ENCODE data around the gene GNB5.

Gene GNB5

DNA sequence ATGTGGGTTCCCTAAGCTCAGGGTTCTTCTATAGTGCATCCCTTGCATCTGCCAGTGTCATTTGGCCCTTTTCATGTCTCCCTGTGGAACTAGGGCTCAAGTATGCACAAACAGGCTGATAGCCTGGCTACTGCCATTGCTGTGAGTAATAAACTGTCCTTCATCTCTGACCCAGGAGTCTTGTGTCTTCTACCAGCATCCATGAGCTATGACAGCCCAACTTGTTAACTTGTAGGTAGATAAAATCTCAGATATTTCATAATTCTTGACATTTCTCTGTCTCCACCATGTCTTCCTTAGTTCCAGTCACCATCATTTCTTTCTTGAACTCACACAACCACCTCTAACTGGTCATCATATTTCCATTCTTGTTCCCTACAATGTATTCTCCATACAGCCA is 59.1 kb downstream of the GNB5 start:
- Mint-ChIP-seq H3K27ac (no peak overlapping the region), H3K27me3 (no peaks in the 10 kb centered on the region), H3K4me1 (peaks cover 15% of the 10 kb centered on the region), H3K36me3 (ENCODE audit: low read depth) (peaks cover 3% of the 10 kb centered on the region), H3K4me3 (no peak overlapping the region), H3K9me3 (no peaks in the 10 kb centered on the region)
- ATAC-seq (no peak), DNase-seq (no peak)

DNA sequence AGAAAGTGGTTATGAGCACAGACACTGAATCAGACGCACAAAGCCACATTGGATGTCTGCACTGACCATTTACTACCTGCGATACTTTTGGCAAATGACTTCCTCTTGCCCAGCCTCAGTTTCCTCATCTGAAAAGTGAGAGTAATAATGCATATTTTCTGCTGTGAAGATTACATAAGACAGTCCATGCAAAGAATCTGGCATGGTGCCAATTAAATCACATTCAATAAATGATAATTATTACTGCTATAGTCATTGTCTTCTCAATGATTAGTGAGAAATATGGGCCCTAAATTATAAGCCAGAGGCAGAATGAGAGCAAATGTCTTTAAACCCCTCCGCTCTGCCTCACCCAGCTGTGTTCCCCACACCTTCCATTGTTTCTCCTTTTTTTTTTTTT is 62.6 kb downstream of the GNB5 start:
- H3K9me3 Mint-ChIP-seq: no peaks in the 10 kb centered on the region
- no peak overlapping the region for H3K27ac Mint-ChIP-seq
- no peaks in the 10 kb centered on the region for H3K4me1 Mint-ChIP-seq
- no peaks in the 10 kb centered on the region for H3K27me3 Mint-ChIP-seq
- ATAC-seq (no peak), DNase-seq (no peak)
- no peak overlapping the region for H3K4me3 Mint-ChIP-seq
- peaks cover 1% of the 10 kb centered on the region for H3K36me3 Mint-ChIP-seq (ENCODE audit: low read depth)

DNA sequence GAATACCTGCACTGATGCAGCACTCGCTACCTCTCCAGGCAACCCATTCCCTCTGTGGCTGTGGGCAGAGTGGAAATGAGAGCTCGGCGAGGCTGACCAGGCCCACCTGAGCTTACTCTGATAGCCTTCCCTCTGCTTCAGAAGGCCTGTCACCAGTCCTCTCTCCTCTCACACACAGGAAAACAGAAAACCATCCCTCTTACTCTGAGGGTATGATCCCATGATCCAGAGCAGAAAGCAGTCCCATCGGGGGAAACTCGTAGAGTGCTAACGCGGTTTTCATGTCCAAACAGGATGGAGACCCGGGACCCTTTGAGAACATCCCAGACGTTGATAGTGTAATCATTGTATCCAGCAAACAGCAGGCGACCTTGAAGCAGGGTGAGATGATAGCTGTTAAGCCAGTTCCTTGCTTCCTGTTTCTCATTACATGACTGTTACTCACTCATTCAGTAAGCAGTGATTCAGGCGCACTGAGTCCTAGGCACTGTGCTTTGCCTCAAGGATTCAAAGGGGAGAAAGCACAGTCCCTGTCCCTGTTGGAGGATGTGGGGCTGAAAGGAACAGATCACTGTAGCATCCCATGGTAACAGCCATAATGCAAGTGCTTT is 66.8 kb downstream of the GNB5 start:
- H3K36me3 Mint-ChIP-seq (ENCODE audit: low read depth): no peaks in the 10 kb centered on the region
- no peaks in the 10 kb centered on the region for H3K27me3 Mint-ChIP-seq
- no peak overlapping the region for H3K27ac Mint-ChIP-seq
- DNase-seq: no peak
- no peaks in the 10 kb centered on the region for H3K4me1 Mint-ChIP-seq
- H3K4me3 Mint-ChIP-seq: no peak overlapping the region
- no peaks in the 10 kb centered on the region for H3K9me3 Mint-ChIP-seq
- no peak for ATAC-seq

DNA sequence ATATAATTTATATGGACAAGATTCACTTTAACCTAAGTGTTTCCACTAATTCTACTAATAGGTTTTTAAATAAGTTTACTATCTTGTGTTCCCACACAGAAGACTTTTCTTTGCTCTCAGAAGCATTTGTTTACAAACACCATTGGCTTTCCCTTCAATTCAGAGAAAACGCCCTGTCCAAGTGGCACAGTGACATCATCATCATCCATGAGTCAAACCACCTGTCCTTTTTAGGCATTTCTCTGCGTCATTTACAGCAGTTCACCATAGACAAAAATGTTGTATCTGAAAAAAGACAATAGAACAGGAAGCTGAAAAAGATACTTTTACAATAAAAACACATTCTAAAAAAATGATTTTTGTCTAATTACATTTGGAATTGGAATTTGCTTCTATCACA is 69.3 kb downstream of the GNB5 start:
- DNase-seq (no peak), ATAC-seq (no peak)
- Mint-ChIP-seq H3K27ac (no peak overlapping the region), H3K36me3 (ENCODE audit: low read depth) (no peaks in the 10 kb centered on the region), H3K4me3 (no peak overlapping the region), H3K4me1 (no peaks in the 10 kb centered on the region), H3K27me3 (no peaks in the 10 kb centered on the region), H3K9me3 (no peaks in the 10 kb centered on the region)

DNA sequence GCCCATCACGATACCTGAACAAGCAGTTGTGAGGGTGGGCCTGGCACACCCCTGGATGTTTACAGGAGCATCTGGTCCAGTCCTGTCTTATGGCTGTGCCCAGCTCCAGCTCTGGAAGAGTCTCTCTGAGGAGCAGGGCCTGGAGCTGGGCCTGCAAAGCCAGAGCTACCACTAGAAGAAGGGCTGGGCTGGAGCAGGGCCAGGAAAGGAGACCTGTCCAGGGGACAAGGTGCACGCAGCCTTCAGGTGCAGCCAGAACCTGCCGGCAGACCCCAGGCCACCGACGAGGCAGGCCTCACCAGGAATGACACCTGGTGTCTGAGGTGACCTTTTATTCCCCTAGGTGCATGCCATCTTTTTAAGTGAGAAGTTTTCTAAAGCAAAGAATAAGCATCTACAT is 70.2 kb downstream of the GNB5 start:
- Mint-ChIP-seq H3K4me3 (no peak overlapping the region), H3K36me3 (ENCODE audit: low read depth) (no peaks in the 10 kb centered on the region)

DNA sequence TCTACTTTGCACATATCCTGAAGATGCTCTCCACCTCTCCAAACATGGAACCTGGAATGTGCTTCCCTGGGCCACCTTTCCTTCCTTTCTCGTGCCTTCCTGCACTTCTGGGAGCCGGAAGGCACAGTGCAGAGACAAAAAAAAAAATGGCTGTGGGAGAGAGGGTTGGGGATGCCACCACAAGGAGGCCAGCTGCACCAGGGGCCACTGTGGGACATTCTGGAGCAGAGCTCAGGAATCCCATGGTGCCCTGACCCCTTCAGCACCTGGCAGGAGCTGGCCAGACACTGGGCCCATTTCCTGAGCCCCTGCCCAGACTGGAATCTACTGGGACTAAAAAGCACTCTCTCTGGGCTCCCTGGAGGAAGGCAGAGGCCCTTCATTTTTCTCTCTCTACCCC is 70.7 kb downstream of the GNB5 start:
- peaks cover 8% of the 10 kb centered on the region for H3K4me1 Mint-ChIP-seq
- no peak overlapping the region for H3K4me3 Mint-ChIP-seq
- H3K36me3 Mint-ChIP-seq (ENCODE audit: low read depth): no peaks in the 10 kb centered on the region
- DNase-seq (no peak), ATAC-seq (no peak)
- no peaks in the 10 kb centered on the region for H3K27me3 Mint-ChIP-seq
- no peak overlapping the region for H3K27ac Mint-ChIP-seq
- H3K9me3 Mint-ChIP-seq: no peaks in the 10 kb centered on the region

More for the DNA sequence above, 70.2 kb downstream of the GNB5 start:
- no peaks in the 10 kb centered on the region for H3K27me3 Mint-ChIP-seq
- ATAC-seq: no peak
- DNase-seq: no peak
- no peak overlapping the region for H3K27ac Mint-ChIP-seq
- H3K9me3 Mint-ChIP-seq: no peaks in the 10 kb centered on the region
- peaks cover 4% of the 10 kb centered on the region for H3K4me1 Mint-ChIP-seq

DNA sequence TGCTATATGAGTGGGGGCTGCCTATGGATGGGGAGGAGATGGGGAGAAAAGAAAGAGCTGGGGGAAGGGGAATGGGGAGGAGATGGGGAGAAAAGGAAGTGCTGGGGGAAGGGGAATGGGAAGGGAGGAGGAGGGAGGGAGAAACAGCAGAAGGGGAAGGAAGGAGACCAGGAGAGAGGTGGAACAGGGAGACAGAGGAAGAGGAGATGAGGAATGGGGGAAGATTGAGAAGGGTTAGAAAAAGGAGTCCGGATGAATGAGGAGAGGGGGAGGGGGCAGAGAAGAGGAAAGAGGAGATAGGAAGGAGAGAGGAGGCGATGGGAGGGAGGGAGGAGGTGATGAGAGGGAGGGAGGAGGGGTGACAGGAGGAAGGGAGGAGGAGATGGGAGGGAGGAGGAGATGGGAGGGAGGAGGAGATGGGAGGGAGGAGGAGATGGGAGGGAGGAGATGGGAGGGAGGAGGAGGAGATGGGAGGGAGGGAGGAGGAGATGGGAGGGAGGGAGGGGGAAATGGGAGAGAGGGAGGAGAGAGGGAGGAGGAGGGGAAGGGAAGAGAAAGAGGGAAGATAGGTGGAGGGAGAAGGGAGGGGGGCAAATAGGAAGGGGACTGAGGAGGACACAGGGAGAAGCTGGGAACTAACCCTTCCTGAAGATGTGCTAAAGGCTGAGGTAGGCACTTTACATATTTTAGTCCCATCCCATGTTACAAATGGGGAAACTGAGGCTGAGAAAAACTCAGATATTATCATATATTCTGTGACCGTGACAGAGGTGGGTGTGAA is 72.0 kb downstream of the GNB5 start:
- peaks cover 3% of the 10 kb centered on the region for H3K27me3 Mint-ChIP-seq
- H3K36me3 Mint-ChIP-seq (ENCODE audit: low read depth): no peaks in the 10 kb centered on the region
- ATAC-seq (no peak), DNase-seq (no peak)
- H3K4me1 Mint-ChIP-seq: peaks cover 8% of the 10 kb centered on the region
- no peak overlapping the region for H3K27ac Mint-ChIP-seq
- H3K9me3 Mint-ChIP-seq: no peaks in the 10 kb centered on the region
- H3K4me3 Mint-ChIP-seq: no peak overlapping the region

DNA sequence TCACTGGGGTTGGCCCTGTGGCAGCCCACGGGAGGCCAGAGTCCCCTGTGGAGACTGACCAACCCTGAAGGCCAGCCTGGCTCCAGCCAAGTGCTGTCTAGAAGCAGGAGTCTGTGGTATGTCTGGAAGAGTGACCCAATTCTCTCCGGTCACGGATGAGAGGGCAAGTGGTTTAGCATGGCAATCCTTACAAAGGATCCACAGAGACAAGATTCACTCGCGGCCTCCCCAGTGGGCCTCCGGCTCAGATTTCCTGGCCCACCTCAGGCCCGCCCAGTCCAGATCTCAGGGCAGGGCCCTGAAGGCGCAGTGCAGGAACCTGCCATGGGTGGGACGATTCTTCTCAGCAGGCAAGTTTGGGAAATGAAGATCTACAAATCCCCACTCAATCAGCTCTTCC is 73.6 kb downstream of the GNB5 start:
- H3K27ac Mint-ChIP-seq: no peak overlapping the region
- H3K9me3 Mint-ChIP-seq: no peaks in the 10 kb centered on the region
- DNase-seq (no peak), ATAC-seq (no peak)
- no peaks in the 10 kb centered on the region for H3K36me3 Mint-ChIP-seq (ENCODE audit: low read depth)
- peaks cover 8% of the 10 kb centered on the region for H3K4me1 Mint-ChIP-seq
- H3K27me3 Mint-ChIP-seq: peaks cover 3% of the 10 kb centered on the region
- no peak overlapping the region for H3K4me3 Mint-ChIP-seq

DNA sequence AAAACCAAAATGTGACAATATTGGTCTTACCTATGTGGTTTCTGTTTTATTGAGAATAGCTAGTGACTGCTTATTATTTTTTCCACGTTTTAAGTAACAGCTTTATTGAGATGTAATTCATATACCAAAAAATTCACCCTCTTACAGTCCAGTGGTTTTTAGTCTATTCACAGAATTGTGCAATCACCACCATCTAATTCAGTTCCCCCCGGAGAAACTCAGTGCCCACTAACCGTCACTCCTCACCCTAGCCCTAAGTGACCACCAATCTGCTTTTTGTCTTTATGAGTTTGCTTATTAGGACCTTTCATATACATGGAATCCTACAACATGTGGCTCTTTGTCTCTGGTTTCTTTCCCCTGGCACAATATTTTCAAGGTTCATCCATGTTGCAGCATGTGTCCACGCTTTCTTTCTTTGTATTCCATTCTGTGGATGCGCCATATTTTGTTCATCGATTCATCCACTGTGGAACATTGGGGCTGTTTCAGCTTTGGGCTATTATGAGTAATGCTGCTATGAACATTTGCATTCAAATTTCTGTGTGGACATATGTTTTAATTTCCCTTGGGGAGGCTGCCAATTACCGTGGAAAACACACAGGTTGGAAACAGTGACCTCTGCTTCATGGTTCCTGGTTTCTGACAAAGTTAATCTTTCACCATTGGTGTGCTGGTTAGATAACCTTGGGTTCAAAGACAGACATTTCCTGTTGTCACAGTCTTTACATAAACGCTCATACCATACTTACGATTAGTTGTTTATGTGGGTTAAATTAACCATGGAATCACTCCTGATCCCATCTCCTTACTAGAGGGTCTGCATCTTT is 75.4 kb downstream of the GNB5 start:
- Mint-ChIP-seq H3K27me3 (peaks cover 11% of the 10 kb centered on the region), H3K4me1 (peaks cover 8% of the 10 kb centered on the region), H3K27ac (no peak overlapping the region), H3K36me3 (ENCODE audit: low read depth) (no peaks in the 10 kb centered on the region), H3K9me3 (no peaks in the 10 kb centered on the region), H3K4me3 (no peak overlapping the region)
- DNase-seq (no peak), ATAC-seq (no peak)

DNA sequence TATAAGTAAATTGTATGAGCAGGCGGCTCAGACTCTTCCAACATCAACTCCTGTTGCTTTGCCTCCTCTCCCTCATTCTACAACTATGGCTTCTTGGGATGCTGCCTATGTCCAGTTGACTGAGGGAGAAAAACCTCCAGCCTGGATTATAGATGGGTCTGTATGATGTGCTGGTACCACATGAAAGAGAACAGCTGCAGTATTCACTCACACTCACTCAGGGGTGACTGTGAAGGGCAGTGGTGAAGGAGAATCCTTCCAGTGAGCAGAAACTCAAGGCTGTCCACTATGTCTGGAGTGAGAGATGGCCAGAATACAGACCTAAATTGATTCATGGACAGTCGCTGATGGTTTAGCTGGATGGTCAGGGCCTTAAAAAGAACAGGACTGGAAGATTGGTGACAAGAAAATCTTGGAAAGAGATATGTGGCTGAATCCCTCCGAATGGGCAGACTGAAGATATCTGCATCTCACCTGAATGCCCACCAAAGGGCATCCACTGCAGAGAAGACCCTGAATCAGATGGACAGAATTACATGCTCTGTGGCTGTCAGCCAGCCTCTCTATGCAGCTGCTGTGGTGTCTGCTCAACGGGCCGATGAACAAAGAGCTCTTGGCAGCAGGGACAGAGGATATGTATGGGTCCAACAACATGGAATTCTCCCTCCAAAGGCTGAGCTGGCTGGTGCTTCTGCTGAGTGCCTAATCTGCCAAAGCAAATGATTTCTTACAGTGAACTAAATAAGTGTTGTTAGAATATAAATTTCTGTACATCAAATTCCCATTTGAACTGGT is 76.7 kb downstream of the GNB5 start:
- no peak for ATAC-seq
- no peak for DNase-seq
- Mint-ChIP-seq H3K27ac (no peak overlapping the region), H3K36me3 (ENCODE audit: low read depth) (no peaks in the 10 kb centered on the region), H3K27me3 (peaks cover 20% of the 10 kb centered on the region), H3K4me1 (peaks cover 8% of the 10 kb centered on the region), H3K4me3 (no peak overlapping the region), H3K9me3 (no peaks in the 10 kb centered on the region)

DNA sequence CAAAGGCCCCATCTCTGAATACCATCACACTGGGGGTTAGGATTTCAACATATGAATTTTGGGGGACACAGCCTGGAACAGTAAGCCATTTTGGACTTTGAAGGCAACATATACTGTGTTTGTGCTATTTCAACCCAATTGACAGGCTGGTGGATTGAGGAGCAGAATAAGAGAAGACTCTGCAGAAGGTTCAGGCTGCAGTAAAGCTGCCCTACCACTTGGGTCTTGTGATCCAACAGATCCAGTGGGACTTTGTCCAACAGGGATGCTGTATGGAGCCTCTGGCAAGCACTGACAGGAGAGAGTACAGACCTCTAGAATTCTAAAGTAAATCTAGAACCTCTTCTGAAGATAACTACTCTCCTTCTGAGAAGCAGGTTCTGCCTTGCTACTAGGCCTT is 77.5 kb downstream of the GNB5 start:
- Mint-ChIP-seq H3K9me3 (no peaks in the 10 kb centered on the region), H3K27ac (no peak overlapping the region), H3K4me1 (peaks cover 8% of the 10 kb centered on the region), H3K4me3 (no peak overlapping the region), H3K36me3 (ENCODE audit: low read depth) (no peaks in the 10 kb centered on the region), H3K27me3 (peaks cover 25% of the 10 kb centered on the region)
- ATAC-seq: no peak
- no peak for DNase-seq

DNA sequence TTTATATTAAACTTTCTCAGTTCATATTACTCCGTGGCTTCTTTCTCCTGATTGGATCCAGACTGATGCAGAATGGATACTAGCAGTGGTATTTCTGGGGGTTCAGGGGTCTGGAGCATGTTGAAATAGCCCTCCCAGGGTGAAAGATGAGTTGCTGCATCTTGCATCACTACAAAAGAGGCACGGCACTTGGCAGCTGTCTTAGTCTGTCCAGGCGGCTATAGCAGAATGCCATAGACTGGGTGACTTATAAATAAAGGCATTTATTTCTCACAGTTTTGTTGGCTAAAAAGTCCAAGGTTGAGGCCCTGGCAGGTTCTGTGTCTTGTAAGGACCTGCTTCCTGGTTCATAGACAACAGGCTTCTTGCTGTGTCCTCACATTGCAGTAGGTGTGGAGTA is 78.0 kb downstream of the GNB5 start:
- DNase-seq (no peak), ATAC-seq (no peak)
- Mint-ChIP-seq H3K9me3 (no peaks in the 10 kb centered on the region), H3K4me1 (peaks cover 8% of the 10 kb centered on the region), H3K27me3 (peaks cover 27% of the 10 kb centered on the region), H3K4me3 (no peak overlapping the region), H3K27ac (no peak overlapping the region), H3K36me3 (ENCODE audit: low read depth) (no peaks in the 10 kb centered on the region)

DNA sequence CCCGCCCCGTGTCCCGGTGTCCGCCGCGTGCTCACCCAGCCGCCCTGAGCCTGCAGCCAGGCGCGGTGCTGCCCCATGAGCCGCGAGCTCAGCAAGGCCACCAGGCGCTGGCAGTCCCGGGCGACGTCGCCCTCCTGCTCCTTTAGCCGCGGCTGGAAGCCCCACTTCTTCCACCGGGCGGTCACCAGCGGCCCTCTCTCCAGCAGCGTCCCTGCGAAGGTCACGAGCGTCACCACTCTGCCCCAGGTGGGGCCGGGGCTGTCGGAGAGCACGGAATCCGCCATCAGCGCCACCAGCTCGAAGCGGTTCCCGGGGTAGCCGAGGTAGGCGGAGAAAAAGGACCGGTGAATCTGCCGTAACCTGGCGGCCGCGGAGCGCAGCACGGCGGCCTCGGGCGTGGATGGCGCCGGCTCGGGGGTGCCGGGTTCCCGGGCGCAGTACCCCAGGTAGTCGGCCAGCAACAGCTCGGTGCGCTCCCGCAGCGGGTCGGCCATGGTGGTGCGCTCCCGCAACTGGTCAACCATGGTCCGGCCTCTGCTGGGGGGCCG is 78.9 kb downstream of the GNB5 start:
- Mint-ChIP-seq H3K9me3 (no peaks in the 10 kb centered on the region), H3K4me3 (peak overlapping the region; percentile 61), H3K4me1 (peaks cover 8% of the 10 kb centered on the region), H3K27me3 (peaks cover 27% of the 10 kb centered on the region), H3K27ac (no peak overlapping the region), H3K36me3 (ENCODE audit: low read depth) (no peaks in the 10 kb centered on the region)
- ATAC-seq (peak; percentile 69), DNase-seq (peak; percentile 33)

DNA sequence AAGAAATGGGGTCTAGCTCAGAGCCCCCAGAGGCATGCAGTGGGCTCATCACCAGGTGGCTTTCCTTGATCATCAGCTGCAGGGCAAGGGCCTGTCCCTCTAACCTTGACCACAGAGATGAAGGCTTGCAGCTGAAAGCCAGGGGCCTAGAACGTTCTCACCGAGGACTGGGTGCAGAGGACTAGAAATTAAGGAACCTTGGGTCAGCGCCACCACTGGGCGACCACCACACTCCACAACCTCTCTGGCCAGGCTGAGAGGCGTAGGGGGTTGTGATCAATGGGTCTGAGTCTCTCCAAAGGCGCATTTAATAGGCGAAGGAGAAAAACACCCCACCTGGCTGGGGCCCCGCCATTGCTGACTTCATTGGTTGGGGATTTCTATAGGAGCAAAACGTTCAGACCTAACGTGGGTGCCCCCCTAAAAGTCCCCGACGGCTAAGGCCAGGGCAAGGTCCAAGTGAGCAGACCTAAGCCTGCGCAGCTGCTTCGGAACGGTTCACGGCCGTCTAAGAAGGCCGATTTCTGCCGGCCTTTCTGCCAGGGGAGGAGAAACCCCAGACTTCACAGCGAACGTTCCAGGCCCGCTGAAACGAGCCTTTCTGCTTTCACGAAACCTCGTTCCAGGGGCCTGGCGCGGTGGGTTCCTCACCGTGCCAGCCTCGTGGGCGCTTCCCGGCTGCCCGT is 79.5 kb downstream of the GNB5 start:
- no peak overlapping the region for H3K4me3 Mint-ChIP-seq
- DNase-seq: no peak
- no peak overlapping the region for H3K27ac Mint-ChIP-seq
- no peak for ATAC-seq
- no peaks in the 10 kb centered on the region for H3K36me3 Mint-ChIP-seq (ENCODE audit: low read depth)
- peaks cover 27% of the 10 kb centered on the region for H3K27me3 Mint-ChIP-seq
- H3K4me1 Mint-ChIP-seq: peaks cover 8% of the 10 kb centered on the region
- H3K9me3 Mint-ChIP-seq: no peaks in the 10 kb centered on the region
